K562 (cell line): ENCODE data around the gene HAX1. TPM values are rescaled to one million over a fixed set of nuclear protein-coding genes. Genes with fewer than 3 reads are reported as not detected.

ENCODE experiments used
- ETV1 ChIP-seq: fragments of 450-650 bp; conservative IDR thresholded peaks from 2 replicates; pipeline ENCODE4 v1.6.1; 2016; ENCODE audit warnings: missing genetic modification characterization, control low read depth, low read depth, missing compliant biosample characterization
- MIER1 ChIP-seq: fragments of 450-650 bp; IDR thresholded peaks from 2 replicates; pipeline ENCODE4 v1.6.1; 2016; ENCODE audit warnings: antibody characterized with exemption, mild to moderate bottlenecking, low read depth
- PHF8 ChIP-seq: fragments of 200-600 bp; sonication (generic); IDR thresholded peaks from 2 replicates; pipeline ENCODE4 v1.6.1; 2012; ENCODE audit warnings: mixed run types, mild to moderate bottlenecking, inconsistent platforms, low read length, moderate library complexity, borderline replicate concordance
- SMAD1 ChIP-seq: fragments of 150-350 bp; IDR thresholded peaks from 2 replicates; pipeline ENCODE4 v1.6.1; 2014; ENCODE audit warnings: low read length, low read depth; ENCODE audit not compliant: partially characterized antibody
- ZNF197 ChIP-seq: fragments of 200-800 bp; sonication (Bioruptor generic); IDR thresholded peaks from 2 replicates; pipeline ENCODE4 v1.6.1; 2016; ENCODE audit warnings: low read depth, missing genetic modification characterization, missing compliant biosample characterization
- ZNF232 ChIP-seq: sonication (generic); formaldehyde crosslinking; IDR thresholded peaks from 2 replicates; pipeline ENCODE4 v1.8.0; 2022; ENCODE audit warnings: mild to moderate bottlenecking, missing genetic modification reagents
- ZNF318 ChIP-seq, 2 experiments: fragments of 450-650 bp; IDR thresholded peaks; 2 replicates each; pipeline ENCODE4 v1.6.1; 2016; ENCODE audit warnings: mild to moderate bottlenecking in 2 of 2, borderline replicate concordance in 1 of 2, low read depth in 1 of 2, moderate library complexity in 1 of 2
- polyA plus RNA-seq, 8 experiments: library from polyadenylated mRNA; depleted of rRNA in 4 of 8; stranded (reverse) in 5 of 8; unstranded in 3 of 8; fragments of >200 nt; fragmentation: Nextera tagmentation in 2 of 8; fragmentation: Illumina TruSeq in 1 of 8; extraction: Ambion mirVana in 2 of 8; extraction: Trizol in 1 of 8; gene quantifications; 2 replicates each; pipeline versions ENCODE4 v1.2.1 to v1.2.3, GENCODE V29; 2011 to 2014; ENCODE audit warnings: inconsistent platforms in 1 of 8, missing spikeins in 1 of 8
- total RNA-seq, 7 experiments: library from RNA; depleted of rRNA in 6 of 7; stranded (reverse); fragments of >200 nt in 6 of 7; fragmentation: Illumina TruSeq in 2 of 7; extraction: Trizol in 2 of 7; gene quantifications; 2 replicates each; pipeline versions ENCODE4 v1.2.1 to v1.2.3, GENCODE V29; 2011 to 2021; ENCODE audit warnings: low replicate concordance in 1 of 7

The HAX1 gene
- total and polyA plus RNA-seq, 9 of the 15 experiments (the other 6 are each of a cell fraction or from before 2014, with no cell fraction given), result 143 to 492 (median 234) TPM

DNA sequence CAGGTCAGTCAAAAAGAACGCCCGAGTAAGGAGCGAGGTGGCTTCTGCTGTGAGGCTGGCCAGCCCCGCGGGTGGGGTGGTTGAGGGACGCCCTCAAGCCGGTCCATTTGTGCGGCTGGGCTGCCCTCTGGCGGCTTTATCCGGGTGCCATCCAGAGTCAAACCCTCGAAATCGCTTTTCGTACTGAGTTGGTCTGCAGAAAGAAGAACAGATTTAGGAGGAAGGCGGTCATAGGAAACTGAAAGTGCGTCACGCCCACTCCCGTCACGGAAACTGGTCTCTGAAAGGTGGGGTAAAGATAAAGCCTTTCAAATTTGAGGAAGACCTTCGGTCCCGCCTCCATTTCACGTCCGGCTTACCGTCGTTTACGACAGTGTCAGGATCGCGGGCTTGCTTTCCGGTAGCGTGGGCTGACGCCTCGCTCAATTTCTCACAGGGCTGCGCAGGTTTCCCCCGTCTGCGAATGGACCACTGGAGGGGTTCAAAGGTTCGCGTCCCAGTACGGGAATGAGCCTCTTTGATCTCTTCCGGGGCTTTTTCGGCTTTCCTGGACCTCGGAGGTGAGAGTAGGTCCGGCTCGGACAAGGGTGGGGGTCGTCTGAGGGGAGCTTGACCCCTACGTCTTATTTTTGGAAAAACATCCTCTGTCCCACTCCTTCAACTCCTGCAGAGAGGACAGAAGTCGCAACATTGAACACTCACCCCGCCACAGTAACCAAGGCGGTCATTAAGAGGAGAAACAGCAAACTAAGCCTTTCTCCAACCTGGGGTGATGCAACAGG lies at the start of gene HAX1 (continued):
- TF ChIP-seq ZNF318 (IDR thresholded peaks at IDR 0.05; ENCODE audit: borderline replicate concordance in 1 of 2, low read depth in 1 of 2), result 0 out of 4 replicates have a peak, but pooled peaks of 1 of the 2 experiments have one; percentile 12
- TF ChIP-seq ZNF232, result no peak
- TF ChIP-seq ZNF197 (CRISPR knock-in tag), result no peak
- TF ChIP-seq ETV1, result peak; percentile 48; the same call in 1 of the 2 replicates
- peak; percentile 80; the same call in 1 of the 2 replicates for TF ChIP-seq PHF8
- no peak for TF ChIP-seq MIER1
- no peak for TF ChIP-seq SMAD1
